Raji (cell line): ENCODE data around the gene COQ5.

ENCODE experiments used
- POLR2A ChIP-seq: IDR thresholded peaks from 2 replicates; pipeline ENCODE4 v1.6.1; 2011; ENCODE audit warnings: low read depth, low read length, control low read depth; ENCODE audit not compliant: insufficient read depth

COQ5 gene

DNA sequence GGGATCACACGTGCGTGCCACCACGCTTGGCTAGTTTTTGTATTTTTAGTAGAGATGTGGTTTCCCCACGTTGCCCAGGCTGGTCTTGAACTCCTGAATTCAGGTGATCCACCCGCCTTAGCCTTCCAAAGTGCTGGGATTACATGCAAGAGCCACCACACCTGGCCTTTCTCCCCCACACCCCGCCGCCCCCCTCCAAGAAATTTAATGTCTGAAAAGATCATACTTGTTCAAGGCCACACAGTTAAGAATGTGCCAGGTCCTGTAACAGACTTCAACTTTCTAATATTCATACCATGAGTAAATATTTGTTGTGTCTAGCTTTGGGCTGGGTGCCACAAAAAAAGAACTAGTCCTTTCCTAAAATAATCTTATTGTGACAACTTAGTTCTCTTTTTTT is 73.7 kb downstream of the COQ5 start:
- no peak for TF ChIP-seq POLR2A

DNA sequence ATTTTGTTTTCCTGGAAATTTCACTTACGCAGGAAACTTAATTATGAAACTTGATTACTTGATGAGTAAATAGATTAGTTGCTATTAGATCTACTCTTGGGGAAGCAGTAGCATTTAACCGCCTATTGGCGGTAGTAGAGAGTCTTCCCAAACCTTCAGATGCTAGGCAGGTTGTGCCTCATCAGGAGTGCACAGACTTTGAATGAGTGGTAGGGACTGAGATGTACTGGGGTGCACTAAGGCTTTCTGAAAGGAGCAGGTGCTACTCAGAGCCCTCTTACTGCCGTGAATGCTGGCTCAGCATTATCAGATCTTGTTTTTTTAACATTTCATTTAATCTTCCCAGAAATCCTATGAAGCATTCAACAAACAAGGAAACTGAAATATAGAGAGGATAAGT is 75.0 kb downstream of the COQ5 start:
- TF ChIP-seq POLR2A: no peak
